ENCODE data around the gene PARD3B. TPM values are rescaled to one million over a fixed set of nuclear protein-coding genes. Genes with fewer than 3 reads are reported as not detected.

The PARD3B gene
- polyA plus RNA-seq, 3 donors, result 2.0 to 13.6 (median 5.0) TPM

- 92 to 98% (median 93%) methylated on average over 2 of the region's 2 CpGs for WGBS, 3 donors
These were observed 175.6 kb downstream of the PARD3B start for GRCh38 chr2:204720874-204721273.

GRCh38 chr2:204722207-204722606, 176.9 kb downstream of the PARD3B start:
- WGBS, 3 donors, result 79 to 93% (median 87%) methylated on average over 3 of the region's 3 CpGs
- no peak overlapping the region for H3K27ac ChIP-seq (ENCODE audit: low read depth, low read length)

More at GRCh38 chr2:204720874-204721273, 175.6 kb downstream of the PARD3B start:
- H3K27ac ChIP-seq (ENCODE audit: low read depth, low read length), result no peak overlapping the region

DNA sequence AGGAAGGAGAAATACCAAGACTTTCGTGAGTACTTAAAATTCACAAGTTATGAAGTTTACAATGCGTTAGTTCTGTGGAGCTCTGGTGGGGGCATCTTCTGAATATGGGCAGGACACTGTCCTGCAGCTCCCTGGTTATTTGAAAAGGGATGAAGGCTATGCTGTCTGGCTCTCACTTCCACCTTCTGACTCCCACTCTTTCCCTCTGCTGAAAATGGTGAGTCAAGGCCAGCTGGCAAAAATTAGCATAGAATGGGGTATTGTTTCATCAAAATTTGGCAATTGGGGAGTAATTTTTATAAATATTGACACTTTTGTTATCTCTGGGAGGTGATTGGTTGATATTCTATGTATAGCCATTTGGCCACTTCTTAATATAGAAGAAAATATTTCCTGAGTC, 177.4 kb downstream of the PARD3B start:
- 84 to 98% (median 89%) methylated on average over 2 of the region's 2 CpGs for WGBS, 3 donors
- H3K27ac ChIP-seq (ENCODE audit: low read depth, low read length), result no peak overlapping the region

DNA sequence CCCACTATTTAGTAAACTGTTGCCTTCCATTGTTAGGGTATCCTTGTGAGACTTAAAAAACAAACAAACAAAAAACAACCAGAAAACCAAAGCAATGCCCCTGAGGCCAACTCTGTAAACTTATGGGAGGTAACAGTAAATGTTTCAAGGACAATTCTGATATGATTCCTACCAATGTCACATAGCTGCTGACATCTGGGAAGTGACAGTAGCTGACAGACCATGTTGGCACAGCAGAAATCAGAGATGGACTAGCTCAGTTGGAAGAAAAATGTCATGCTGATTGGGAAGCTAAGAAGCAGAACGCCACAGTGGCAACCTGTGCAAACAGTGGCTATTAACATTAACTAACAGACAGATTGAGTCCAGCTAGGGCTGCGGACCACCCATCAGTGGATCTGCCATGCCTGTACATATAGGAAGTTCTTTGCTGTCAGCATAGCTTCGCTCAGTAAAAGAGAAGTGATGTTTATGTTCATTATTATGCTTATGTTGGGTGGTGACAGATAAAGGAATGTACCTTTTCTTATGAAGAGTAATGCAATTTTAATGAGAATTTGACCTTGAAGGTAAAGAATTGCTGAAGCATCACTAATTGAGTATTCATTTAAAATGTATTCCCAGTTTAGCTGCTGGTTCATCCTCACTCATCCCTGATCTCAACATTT, 180.6 kb downstream of the PARD3B start:
- no peak overlapping the region for H3K27ac ChIP-seq (ENCODE audit: low read depth, low read length)
- 95 to 100% (median 99%) methylated on average over 3 of the region's 3 CpGs for WGBS, 3 donors

DNA sequence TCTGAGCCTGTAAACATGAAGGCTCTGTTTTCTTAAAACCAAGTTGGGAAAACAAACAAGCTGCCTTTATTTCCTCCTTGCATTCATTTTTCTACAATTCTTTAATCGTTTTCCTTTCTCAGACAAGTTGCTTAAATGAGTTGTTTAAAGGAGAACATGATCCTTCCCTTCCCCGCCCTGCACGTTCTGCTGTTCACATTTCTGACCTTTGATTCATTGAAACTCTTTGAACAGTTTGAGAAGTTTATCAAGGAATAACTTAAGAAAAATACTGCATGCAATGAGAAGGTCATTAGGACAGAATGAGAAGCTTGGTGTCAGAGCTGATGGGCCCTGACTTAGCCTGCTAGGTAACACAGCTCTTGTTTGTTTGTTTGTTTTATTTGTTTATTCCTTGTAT, 181.6 kb downstream of the PARD3B start:
- 78 to 82% (median 80%) methylated on average over 3 of the region's 3 CpGs for WGBS, 3 donors
- no peak overlapping the region for H3K27ac ChIP-seq (ENCODE audit: low read depth, low read length)

DNA sequence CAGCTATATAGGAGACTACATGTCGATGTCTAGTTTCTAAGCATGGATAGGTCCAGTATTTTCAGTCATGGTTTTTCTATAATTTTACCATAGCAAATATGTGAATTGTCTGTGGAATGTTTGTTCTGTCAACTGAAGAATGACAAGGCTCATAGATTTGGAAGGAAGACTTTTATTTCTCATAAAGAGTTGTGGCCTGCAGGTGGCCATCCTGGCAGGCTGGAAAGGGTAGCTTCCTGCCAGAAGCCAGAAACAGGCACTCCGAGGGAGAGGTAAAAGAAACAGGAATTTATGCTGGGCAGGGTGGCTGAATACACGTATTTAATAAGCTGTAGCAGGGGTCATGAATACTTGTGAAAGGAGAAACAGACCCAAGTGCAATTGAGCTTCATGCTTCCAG, 182.1 kb downstream of the PARD3B start:
- no peak overlapping the region for H3K27ac ChIP-seq (ENCODE audit: low read depth, low read length)
- 84 to 92% (median 90%) methylated on average over 3 of the region's 3 CpGs for WGBS, 3 donors

- no peak overlapping the region for H3K27ac ChIP-seq (ENCODE audit: low read depth, low read length)
- WGBS, 3 donors, result 71 to 88% (median 73%) methylated on average over 4 of the region's 4 CpGs
These were observed 185.3 kb downstream of the PARD3B start for GRCh38 chr2:204730603-204731002.

- no peak overlapping the region for H3K27ac ChIP-seq (ENCODE audit: low read depth, low read length)
- WGBS, 3 donors, result 19 to 38% (median 21%) methylated on average over 3 of the region's 3 CpGs
These were observed 186.7 kb downstream of the PARD3B start for GRCh38 chr2:204732019-204732418.

GRCh38 chr2:204737296-204737695, 192.0 kb downstream of the PARD3B start:
- no peak overlapping the region for H3K27ac ChIP-seq (ENCODE audit: low read depth, low read length)
- 91 to 96% (median 92%) methylated on average over 1 of the region's 1 CpG for WGBS, 3 donors

DNA sequence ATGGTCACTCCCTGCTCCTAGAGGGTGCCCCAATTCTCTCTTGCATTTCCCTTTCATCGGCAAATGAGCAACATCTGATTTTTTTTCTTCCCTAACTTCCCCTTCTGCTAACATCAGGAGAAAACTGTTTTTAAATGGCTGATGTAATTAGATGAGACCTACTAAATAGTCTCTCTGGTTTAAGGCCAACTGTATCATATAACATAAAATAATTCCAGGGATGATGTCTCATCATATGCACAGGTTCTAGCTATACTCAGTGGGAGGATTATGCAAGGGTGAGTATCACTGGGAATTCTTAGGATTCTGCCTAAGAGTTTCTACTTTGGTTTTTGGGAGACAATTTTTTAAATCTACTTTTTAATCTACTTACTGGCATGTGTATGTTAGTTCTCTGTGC, 193.4 kb downstream of the PARD3B start:
- H3K27ac ChIP-seq (ENCODE audit: low read depth, low read length), result no peak overlapping the region
- 56 to 94% (median 57%) methylated on average over 1 of the region's 1 CpG for WGBS, 3 donors

GRCh38 chr2:204743393-204743960, 198.2 kb downstream of the PARD3B start:
- WGBS, 3 donors, result 46 to 83% (median 61%) methylated on average over 2 of the region's 2 CpGs
- no peak overlapping the region for H3K27ac ChIP-seq (ENCODE audit: low read depth, low read length)

DNA sequence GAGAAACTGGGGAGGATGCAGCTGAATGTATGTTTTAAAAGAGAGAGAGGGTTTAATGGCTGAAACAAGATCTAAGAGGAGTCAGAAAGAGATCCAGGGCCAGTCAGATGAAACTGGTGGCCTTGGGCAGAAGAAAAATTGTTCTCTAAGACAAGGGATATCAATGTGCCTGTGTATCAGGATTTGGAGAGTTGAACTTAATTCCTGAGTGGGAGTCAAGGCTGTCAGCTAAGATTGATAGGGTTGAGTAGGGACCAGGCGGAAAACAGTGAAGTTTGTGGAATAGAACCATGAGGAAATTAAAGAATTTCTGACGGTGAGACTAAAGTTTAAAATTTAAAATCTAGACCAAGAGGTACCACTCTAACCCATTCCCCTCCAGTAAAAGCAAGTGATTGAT, 199.2 kb downstream of the PARD3B start:
- no peak overlapping the region for H3K27ac ChIP-seq (ENCODE audit: low read depth, low read length)
- 86 to 98% (median 92%) methylated on average over 2 of the region's 2 CpGs for WGBS, 3 donors

DNA sequence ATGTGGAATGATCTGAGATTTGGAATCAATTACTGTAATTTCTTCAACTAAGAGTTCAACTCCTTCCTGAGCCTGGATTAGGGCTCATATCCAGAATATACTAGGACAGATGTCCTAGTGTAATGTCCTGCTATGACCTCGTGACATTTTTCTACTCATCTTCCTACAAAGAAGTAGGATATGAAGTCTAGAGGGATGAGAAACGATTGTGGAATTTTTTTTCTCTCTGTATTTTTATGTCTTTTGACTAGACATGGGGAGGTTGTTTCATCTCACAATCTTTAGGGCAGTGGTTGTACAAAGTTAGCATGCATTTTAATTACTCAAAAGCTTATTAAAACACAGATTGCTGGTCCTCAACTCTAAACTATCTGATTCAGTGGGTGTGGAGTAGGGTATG, 203.0 kb downstream of the PARD3B start:
- H3K27ac ChIP-seq (ENCODE audit: low read depth, low read length), result no peak overlapping the region
- 74 to 89% (median 81%) methylated on average over 2 of the region's 2 CpGs for WGBS, 3 donors

- WGBS, 3 donors, result 85 to 95% (median 85%) methylated on average over 3 of the region's 3 CpGs
These were observed 204.0 kb downstream of the PARD3B start for GRCh38 chr2:204749319-204749718.

GRCh38 chr2:204750389-204750788, 205.1 kb downstream of the PARD3B start:
- no peak overlapping the region for H3K27ac ChIP-seq (ENCODE audit: low read depth, low read length)
- WGBS, 3 donors, result 93 to 94% (median 93%) methylated on average over 5 of the region's 5 CpGs

More at GRCh38 chr2:204749319-204749718, 204.0 kb downstream of the PARD3B start:
- no peak overlapping the region for H3K27ac ChIP-seq (ENCODE audit: low read depth, low read length)

DNA sequence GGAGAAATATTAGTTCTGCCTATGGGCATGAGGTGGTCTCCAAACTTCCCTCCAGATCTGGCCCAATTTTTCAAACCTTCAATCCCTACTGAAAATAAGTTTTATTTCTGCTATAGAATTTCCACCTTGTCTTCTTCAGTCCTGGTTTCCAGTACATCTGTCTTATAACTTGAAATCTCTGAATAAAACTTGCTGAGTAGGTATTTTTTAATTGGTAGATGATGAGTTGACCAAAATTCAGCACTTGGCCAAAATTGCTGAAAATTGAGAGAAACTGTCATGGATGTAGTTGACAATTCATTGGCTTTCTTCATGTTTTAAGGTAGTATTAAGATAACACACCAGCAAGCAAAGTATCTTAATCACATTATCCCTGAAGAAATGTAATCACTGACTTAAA, 206.2 kb downstream of the PARD3B start:
- H3K27ac ChIP-seq (ENCODE audit: low read depth, low read length), result no peak overlapping the region

GRCh38 chr2:204753841-204754240, 208.6 kb downstream of the PARD3B start:
- no peak overlapping the region for H3K27ac ChIP-seq (ENCODE audit: low read depth, low read length)
- 81 to 92% (median 90%) methylated on average over 1 of the region's 1 CpG for WGBS, 3 donors

GRCh38 chr2:204754898-204755297, 209.6 kb downstream of the PARD3B start:
- WGBS, 3 donors, result 90 to 99% (median 93%) methylated on average over 3 of the region's 3 CpGs
- H3K27ac ChIP-seq (ENCODE audit: low read depth, low read length), result no peak overlapping the region

DNA sequence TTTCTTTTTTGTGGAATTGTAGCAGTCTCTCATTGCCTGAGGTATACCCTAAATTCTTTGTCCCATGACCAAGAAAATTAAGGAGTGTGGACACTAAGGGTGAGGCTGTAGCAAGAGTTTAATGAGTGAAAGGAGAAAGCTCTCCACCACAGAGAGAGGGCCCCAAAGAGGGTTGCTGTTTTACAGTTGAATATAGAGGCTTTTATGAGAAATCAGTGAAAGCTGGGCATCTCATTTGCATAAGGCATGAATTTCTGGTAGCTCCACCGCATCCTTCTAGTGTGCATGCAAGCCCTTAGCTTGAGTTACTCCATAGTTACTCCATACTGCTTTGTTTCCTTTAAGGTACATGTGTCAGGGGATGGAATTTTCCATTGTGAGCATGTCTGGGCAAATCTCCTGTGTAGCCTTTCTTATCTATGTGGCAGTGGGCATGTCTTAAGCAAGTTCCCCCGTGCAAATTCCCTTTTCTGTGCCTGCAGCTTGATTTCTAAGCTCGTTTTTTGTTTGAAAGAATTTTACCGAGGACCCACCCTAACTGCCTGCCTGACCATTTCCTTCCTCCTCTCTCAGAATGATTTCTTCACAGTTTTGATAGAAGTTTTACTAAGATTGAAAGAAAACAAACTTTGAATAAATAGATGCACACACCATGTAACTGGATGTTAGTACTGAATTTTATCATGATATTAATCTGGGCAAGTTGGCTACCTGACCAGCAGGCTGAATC, 218.9 kb downstream of the PARD3B start:
- 83 to 91% (median 91%) methylated on average over 4 of the region's 4 CpGs for WGBS, 3 donors
- no peak overlapping the region for H3K27ac ChIP-seq (ENCODE audit: low read depth, low read length)

- 44 to 48% (median 47%) methylated on average over 1 of the region's 1 CpG for WGBS, 3 donors
These were observed 225.5 kb downstream of the PARD3B start for GRCh38 chr2:204770735-204771134.

More at GRCh38 chr2:204770735-204771134, 225.5 kb downstream of the PARD3B start:
- H3K27ac ChIP-seq (ENCODE audit: low read depth, low read length), result no peak overlapping the region

Measured in adipose tissue (tissue), 3 donors.